ENCODE measurements around the gene IRF5. TPM values are rescaled to one million over a fixed set of nuclear protein-coding genes. Genes with fewer than 3 reads are reported as not detected.

IRF5 gene
- total and polyA plus RNA-seq, 4 donors, result 4.3 to 6.2 (median 4.5) TPM

DNA sequence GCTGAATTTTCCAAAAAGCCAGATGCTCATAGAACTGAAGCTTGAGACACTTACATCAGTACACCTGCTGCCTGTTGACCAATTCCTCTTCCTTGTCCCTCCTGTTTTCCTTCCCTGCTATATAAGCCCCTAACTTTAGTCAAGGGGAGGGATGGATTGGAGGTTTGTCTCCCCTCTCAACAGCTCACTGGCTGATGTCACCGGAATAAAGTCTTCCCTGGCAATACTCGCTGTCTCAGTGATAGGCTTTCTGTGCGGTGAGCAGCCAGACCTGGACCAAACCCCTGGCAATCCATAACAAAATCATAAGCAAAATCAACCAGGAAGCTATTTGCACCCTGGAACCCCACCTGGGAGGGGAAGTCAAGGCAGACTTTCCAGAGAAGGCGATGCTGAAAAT, 929 bp upstream of the IRF5 start:
- Histone ChIP-seq H3K27me3 (ENCODE audit: control insufficient read depth in 4 of 4, insufficient read depth in 4 of 4, low read length in 3 of 4) (no peaks in the 10 kb centered on the region), H3K4me3 (ENCODE audit: low read depth in 1 of 3, low read length in 3 of 3) (no peak overlapping the region), H3K4me1 (ENCODE audit: control insufficient read depth in 4 of 4, insufficient read depth in 4 of 4, low read length in 3 of 4) (peaks cover 8 to 44% (median 24%) of the 10 kb centered on the region in 4 donors), H3K36me3 (ENCODE audit: control insufficient read depth in 4 of 4, insufficient read depth in 3 of 4, low read depth in 1 of 4, low read length in 3 of 4) (no peaks in the 10 kb centered on the region), H3K27ac (ENCODE audit: low read depth in 1 of 2, low read length in 2 of 2) (no peak overlapping the region), H3K9ac (ENCODE audit: low read depth in 1 of 2, low read length in 2 of 2) (no peak overlapping the region), H3K9me3 (ENCODE audit: control insufficient read depth in 4 of 4, low read length in 3 of 4) (no peaks in the 10 kb centered on the region)
- TF ChIP-seq FOXA1 (IDR thresholded peaks at IDR 0.05) (no peak), HNF4A (conservative IDR thresholded peaks at IDR 0.05) (no peak), REST (IDR thresholded peaks at IDR 0.05) (no peak), RXRA (IDR thresholded peaks at IDR 0.05) (no peak)
- no peak for DNase-seq (ENCODE audit: low spot score)
- WGBS, result 94% methylated on average over 4 of the region's 4 CpGs

DNA sequence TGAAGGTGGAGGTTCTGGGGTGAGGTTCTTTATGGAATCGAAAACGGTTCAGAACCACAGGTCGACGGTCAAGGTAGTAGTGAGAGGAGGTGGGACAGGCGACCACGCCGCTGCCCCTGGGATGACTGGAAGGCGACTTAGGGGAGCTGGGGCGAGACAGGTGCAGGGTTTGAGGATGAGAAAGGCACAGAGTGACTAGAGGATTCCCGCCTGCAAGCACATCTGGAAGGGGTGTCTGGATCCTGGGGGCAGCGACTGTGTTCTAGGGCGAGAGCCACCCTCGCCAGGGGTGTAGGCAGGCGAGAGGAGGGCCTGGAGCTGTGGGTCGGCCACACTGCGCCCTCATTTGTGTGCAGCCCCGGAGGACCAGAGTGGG, 468 bp upstream of the IRF5 start:
- TF ChIP-seq HNF4A (conservative IDR thresholded peaks at IDR 0.05) (no peak), ATF3 (IDR thresholded peaks at IDR 0.05) (no peak), NR2F2 (IDR thresholded peaks at IDR 0.05) (no peak), FOXA2 (IDR thresholded peaks at IDR 0.05) (no peak), GABPA (IDR thresholded peaks at IDR 0.05 in 1 of 2, conservative IDR thresholded peaks at IDR 0.05 in 1 of 2) (no peak), FOXA1 (IDR thresholded peaks at IDR 0.05) (no peak), YY1 (IDR thresholded peaks at IDR 0.05) (no peak), TAF1 (conservative IDR thresholded peaks at IDR 0.05) (no peak), RXRA (IDR thresholded peaks at IDR 0.05) (no peak)
- TF ChIP-seq, protein P1, sequence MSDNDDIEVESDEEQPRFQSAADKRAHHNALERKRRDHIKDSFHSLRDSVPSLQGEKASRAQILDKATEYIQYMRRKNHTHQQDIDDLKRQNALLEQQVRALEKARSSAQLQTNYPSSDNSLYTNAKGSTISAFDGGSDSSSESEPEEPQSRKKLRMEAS (IDR thresholded peaks at IDR 0.05), result no peak
- H3K9ac ChIP-seq (ENCODE audit: low read depth in 1 of 2, low read length in 2 of 2), result peak overlapping the region in 1 of 2 donors; percentile 57
- no peaks in the 10 kb centered on the region for H3K9me3 ChIP-seq (ENCODE audit: control insufficient read depth in 4 of 4, low read length in 3 of 4)
- no peak for DNase-seq (ENCODE audit: low spot score)
- H3K27ac ChIP-seq (ENCODE audit: low read depth in 1 of 2, low read length in 2 of 2), result peak overlapping the region in 1 of 2 donors; percentile 28
- H3K4me1 ChIP-seq (ENCODE audit: control insufficient read depth in 4 of 4, insufficient read depth in 4 of 4, low read length in 3 of 4), result peaks cover 8 to 44% (median 24%) of the 10 kb centered on the region in 4 donors
- H3K4me3 ChIP-seq (ENCODE audit: low read depth in 1 of 3, low read length in 3 of 3), result peak overlapping the region in 2 of 3 donors; percentile 51 to 80
- WGBS, result 84% methylated on average over 17 of the region's 17 CpGs
- H3K27me3 ChIP-seq (ENCODE audit: control insufficient read depth in 4 of 4, insufficient read depth in 4 of 4, low read length in 3 of 4), result no peaks in the 10 kb centered on the region
- H3K36me3 ChIP-seq (ENCODE audit: control insufficient read depth in 4 of 4, insufficient read depth in 3 of 4, low read depth in 1 of 4, low read length in 3 of 4), result no peaks in the 10 kb centered on the region

GRCh38 chr7:128938544-128939074, 882 bp downstream of the IRF5 start:
- H3K36me3 ChIP-seq (ENCODE audit: control insufficient read depth in 4 of 4, insufficient read depth in 3 of 4, low read depth in 1 of 4, low read length in 3 of 4), result no peaks in the 10 kb centered on the region
- 13% methylated on average over 30 of the region's 30 CpGs for WGBS
- H3K9me3 ChIP-seq (ENCODE audit: control insufficient read depth in 4 of 4, low read length in 3 of 4), result no peaks in the 10 kb centered on the region
- TF ChIP-seq ATF3 (IDR thresholded peaks at IDR 0.05) (no peak), REST (IDR thresholded peaks at IDR 0.05) (no peak), GABPA (IDR thresholded peaks at IDR 0.05 in 1 of 2, conservative IDR thresholded peaks at IDR 0.05 in 1 of 2) (no peak), HNF4A (conservative IDR thresholded peaks at IDR 0.05) (no peak), ZBTB33 (IDR thresholded peaks at IDR 0.05) (no peak), RAD21 (IDR thresholded peaks at IDR 0.05) (no peak), FOXA2 (IDR thresholded peaks at IDR 0.05) (no peak)
- H3K27me3 ChIP-seq (ENCODE audit: control insufficient read depth in 4 of 4, insufficient read depth in 4 of 4, low read length in 3 of 4), result no peaks in the 10 kb centered on the region
- H3K4me1 ChIP-seq (ENCODE audit: control insufficient read depth in 4 of 4, insufficient read depth in 4 of 4, low read length in 3 of 4), result peaks cover 8 to 40% (median 24%) of the 10 kb centered on the region in 4 donors
- peak overlapping the region in 1 of 2 donors; percentile 19 for H3K27ac ChIP-seq (ENCODE audit: low read depth in 1 of 2, low read length in 2 of 2)
- peak; percentile 32 for DNase-seq (ENCODE audit: low spot score)
- H3K4me3 ChIP-seq (ENCODE audit: low read depth in 1 of 3, low read length in 3 of 3), result peak overlapping the region; percentile 51 to 80 (median 57)
- peak overlapping the region in 1 of 2 donors; percentile 12 for H3K9ac ChIP-seq (ENCODE audit: low read depth in 1 of 2, low read length in 2 of 2)

Measured in liver (tissue), 9 donors.